SHP77 treated with DMSO at 0.1 percent for 48 hours (cell line): ENCODE results near the gene APOBEC3C.
"Not testable (repeated sequence)": the region's sequence is repeated elsewhere in the genome, so short reads cannot be mapped to it uniquely, and the experiment has no call there.

ENCODE experiments used
- DNase-seq: peaks from one replicate; lab custom pipeline; 2025; lab: John Stamatoyannopoulos, UW

APOBEC3C gene

GRCh38 chr22:39061951-39062350 lies 47.9 kb downstream of the APOBEC3C start:
- DNase-seq: not testable (repeated sequence)

GRCh38 chr22:39063904-39064303 lies 49.8 kb downstream of the APOBEC3C start:
- DNase-seq: not testable (repeated sequence)

- not testable (repeated sequence) for DNase-seq
Observed at GRCh38 chr22:39066442-39067276, 52.6 kb downstream of the APOBEC3C start.

- no peak for DNase-seq
Observed at GRCh38 chr22:39068033-39068785, 54.2 kb downstream of the APOBEC3C start.
